HCT116 (cell line): ENCODE data around the gene OR13J1. TPM values are rescaled to one million over a fixed set of nuclear protein-coding genes. Genes with fewer than 3 reads are reported as not detected.

ENCODE experiments used
- ATAC-seq: fragments of 200-7000 bp; cut with Tn5 transposase; 2 replicates; pipeline ENCODE4 v1.9.1; 2020; ENCODE audit warnings: mild to moderate bottlenecking, moderate library complexity
- BruUV-seq: library from RNA; stranded (reverse); fragments of 400-500 nt; replicated peaks from 2 replicates; lab custom pipeline; 2021; lab: Mats Ljungman, UMichigan
- CTCF ChIA-PET: fragments of 300-600 bp; sonication (Branson Sonifier 250); formaldehyde crosslinking; loops from one replicate; lab custom pipeline; 2021; ENCODE audit warnings: antibody characterized with exemption; lab: Charles Lee
- POLR2A ChIA-PET: fragments of 300-600, 350-600 bp; sonication (Branson Sonifier 250); formaldehyde crosslinking; loops from one replicate; lab custom pipeline; 2021; ENCODE audit warnings: antibody characterized with exemption; lab: Charles Lee
- RAD21 ChIA-PET, 2 experiments: fragments of 300-600 bp; sonication (Branson Sonifier 250); formaldehyde crosslinking; loops; one replicate each; lab custom pipeline; 2023; ENCODE audit warnings: low total read pairs in 2 of 2; ENCODE audit not compliant: uncharacterized antibody in 2 of 2, unreplicated experiment in 2 of 2, low non-redundant PET in 1 of 2; lab: Charles Lee
- DNase-seq: peaks from one replicate; pipeline ENCODE4 v3.0.0-alpha.2; 2010; ENCODE audit warnings: low read depth, low spot score
- H2AFZ ChIP-seq: fragments of 200-600 bp; shearing (Covaris generic), sonication (generic); 2 replicates; pipeline ENCODE4 v1.6.1; 2017; ENCODE audit warnings: low read depth, mixed run types, mixed read lengths, antibody characterized with exemption, low read length; ENCODE audit not compliant: poor library complexity, severe bottlenecking
- H3K27ac ChIP-seq: 2 replicates; pipeline ENCODE4 v1.5.1; 2012; ENCODE audit warnings: low read depth, low read length
- H3K27me3 ChIP-seq: fragments of 200-600 bp; sonication (generic); 2 replicates; pipeline ENCODE4 v1.6.1; 2016; ENCODE audit warnings: mixed run types, low read length, mixed read lengths; ENCODE audit not compliant: insufficient read depth
- H3K36me3 ChIP-seq, 2 experiments: fragments of 200-500 bp in 1 of 2; fragments of 200-600 bp in 1 of 2; sonication (Bioruptor generic) in 1 of 2; sonication (generic) in 1 of 2; 2 replicates each; pipeline versions ENCODE4 v1.5.1 to v1.6.1; 2014 to 2016; ENCODE audit warnings: low read length in 2 of 2, inconsistent platforms in 1 of 2, mixed read lengths in 1 of 2, mixed run types in 1 of 2; ENCODE audit not compliant: insufficient read depth in 2 of 2, control insufficient read depth in 1 of 2
- H3K4me1 ChIP-seq, 2 experiments: fragments of 200-600 bp in 1 of 2; sonication (generic) in 1 of 2; 2 replicates each; pipeline versions ENCODE4 v1.5.1 to v1.6.1; 2012 to 2017; ENCODE audit warnings: low read length in 2 of 2, inconsistent platforms in 1 of 2, mild to moderate bottlenecking in 1 of 2, mixed read lengths in 1 of 2, mixed run types in 1 of 2, moderate library complexity in 1 of 2; ENCODE audit not compliant: insufficient read depth in 2 of 2, control insufficient read depth in 1 of 2
- H3K4me2 ChIP-seq: fragments of 200-600 bp; sonication (generic); 2 replicates; pipeline ENCODE4 v1.6.1; 2017; ENCODE audit warnings: mixed run types, low read length, mixed read lengths
- H3K4me3 ChIP-seq, 2 experiments: fragments of 200-600 bp in 1 of 2; sonication (generic) in 1 of 2; replicated peaks in 1 of 2; 2 replicates each; pipeline ENCODE4 v1.5.1; 2011 to 2016; ENCODE audit warnings: low read length in 2 of 2, control low read depth in 1 of 2, low read depth in 1 of 2, mild to moderate bottlenecking in 1 of 2, mixed read lengths in 1 of 2, mixed run types in 1 of 2
- H3K79me2 ChIP-seq: fragments of 200-600 bp; sonication (generic); 2 replicates; pipeline ENCODE4 v1.6.1; 2017; ENCODE audit warnings: mild to moderate bottlenecking, mixed run types, low read length, moderate library complexity, mixed read lengths; ENCODE audit not compliant: insufficient read depth
- H3K9ac ChIP-seq: fragments of 200-600 bp; sonication (generic); 2 replicates; pipeline ENCODE4 v1.6.1; 2016; ENCODE audit warnings: low read length, mixed read lengths
- H3K9me2 ChIP-seq: fragments of 200-600 bp; sonication (generic), shearing (Covaris generic); 2 replicates; pipeline ENCODE4 v1.6.1; 2017; ENCODE audit warnings: mixed run types, mild to moderate bottlenecking, moderate library complexity; ENCODE audit not compliant: insufficient read depth
- H3K9me3 ChIP-seq, 2 experiments: fragments of 200-500 bp in 1 of 2; fragments of 200-600 bp in 1 of 2; sonication (Bioruptor generic) in 1 of 2; sonication (generic) in 1 of 2; 2 replicates each; pipeline ENCODE4 v1.6.1; 2014 to 2017; ENCODE audit warnings: low read length in 2 of 2, mixed read lengths in 2 of 2, inconsistent platforms in 1 of 2, low read depth in 1 of 2, mild to moderate bottlenecking in 1 of 2, mixed run types in 1 of 2, moderate library complexity in 1 of 2; ENCODE audit not compliant: control insufficient read depth in 1 of 2, insufficient read depth in 1 of 2
- H4K20me1 ChIP-seq: fragments of 200-600 bp; sonication (generic), shearing (Covaris generic); 2 replicates; pipeline ENCODE4 v1.6.1; 2017; ENCODE audit warnings: mixed run types, mild to moderate bottlenecking, moderate library complexity; ENCODE audit not compliant: insufficient read depth
- ATF3 ChIP-seq: IDR thresholded peaks from 2 replicates; pipeline ENCODE4 v1.6.1; 2012
- CBX3 ChIP-seq: IDR thresholded peaks from 2 replicates; pipeline ENCODE4 v1.6.1; 2012; ENCODE audit warnings: low read depth
- CEBPB ChIP-seq: IDR thresholded peaks from 2 replicates; pipeline ENCODE4 v1.6.1; 2012; ENCODE audit warnings: low read depth
- EGR1 ChIP-seq: IDR thresholded peaks from 2 replicates; pipeline ENCODE4 v1.6.1; 2012; ENCODE audit warnings: low read depth
- EZH2phosphoT487 ChIP-seq: fragments of 200-600 bp; IDR thresholded peaks from 2 replicates; pipeline ENCODE4 v1.6.1; 2018; ENCODE audit warnings: antibody characterized with exemption, borderline replicate concordance
- FOSL1 ChIP-seq: IDR thresholded peaks from 2 replicates; pipeline ENCODE4 v1.6.1; 2012; ENCODE audit warnings: low read depth
- MAX ChIP-seq: IDR thresholded peaks from 2 replicates; pipeline ENCODE4 v1.6.1; 2012
- POLR2A ChIP-seq: IDR thresholded peaks from 2 replicates; pipeline ENCODE4 v1.7.0; 2011; ENCODE audit warnings: borderline replicate concordance; ENCODE audit not compliant: insufficient read depth, insufficient read length; ENCODE audit errors: extremely low read depth
- POLR2AphosphoS5 ChIP-seq: IDR thresholded peaks from 2 replicates; pipeline ENCODE4 v1.6.1; 2011; ENCODE audit warnings: mild to moderate bottlenecking, low read depth, low read length, moderate library complexity
- SIN3A ChIP-seq: IDR thresholded peaks from 2 replicates; pipeline ENCODE4 v1.6.1; 2012; ENCODE audit warnings: low read depth
- SRF ChIP-seq: IDR thresholded peaks from 2 replicates; pipeline ENCODE4 v1.6.1; 2012; ENCODE audit warnings: low read depth
- TCF7L2 ChIP-seq: IDR thresholded peaks from 2 replicates; pipeline ENCODE4 v1.7.0; 2011; ENCODE audit warnings: borderline replicate concordance, inconsistent platforms; ENCODE audit not compliant: insufficient read depth, insufficient read length; ENCODE audit errors: extremely low read depth
- YY1 ChIP-seq: IDR thresholded peaks from 2 replicates; pipeline ENCODE4 v1.6.1; 2011; ENCODE audit warnings: low read length, low read depth, moderate library complexity, mild to moderate bottlenecking; ENCODE audit not compliant: insufficient replicate concordance; ENCODE audit errors: extremely low read depth
- ZBTB33 ChIP-seq: IDR thresholded peaks from 2 replicates; pipeline ENCODE4 v1.6.1; 2011; ENCODE audit warnings: mild to moderate bottlenecking, low read length, moderate library complexity; ENCODE audit not compliant: insufficient replicate concordance; ENCODE audit errors: extremely low read depth
- ZFX ChIP-seq: fragments of 450-650 bp; IDR thresholded peaks from 2 replicates; pipeline ENCODE4 v1.6.1; 2017
- ZNF274 ChIP-seq: fragments of 200-500 bp; sonication (Bioruptor generic); IDR thresholded peaks from 2 replicates; pipeline ENCODE4 v1.6.1; 2014; ENCODE audit warnings: mild to moderate bottlenecking, low read depth, low read length, inconsistent platforms
- intact Hi-C: fragments of 100-400 bp; cut with micrococcal nuclease; formaldehyde crosslinking; loops from 2 replicates; pipeline ENCODE4 v1.10.0; 2022
- total RNA-seq: library from RNA; stranded (reverse); gene quantifications from one replicate; pipeline ENCODE4 v1.2.1, GENCODE V29; 2021; ENCODE audit not compliant: unreplicated experiment

Gene OR13J1
- total RNA-seq, 1 experiment from 2014 or later, result not detected

GRCh38 chr9:35896570-35896969 is 26.4 kb upstream of the OR13J1 start:
- H2AFZ ChIP-seq, result no peak overlapping the region
- intact Hi-C loops, result no loop called here
- TF ChIP-seq SIN3A, result no peak
- TF ChIP-seq MAX, result no peak
- no peak for TF ChIP-seq YY1
- no peak for TF ChIP-seq CEBPB
- no peak for TF ChIP-seq ZFX
- no peak for TF ChIP-seq CBX3
- no peak for TF ChIP-seq POLR2A
- no peak for TF ChIP-seq EGR1
- no peak for TF ChIP-seq SRF
- TF ChIP-seq EZH2phosphoT487, result no peak
- no peak for TF ChIP-seq ATF3
- TF ChIP-seq POLR2AphosphoS5, result no peak
- no peak for TF ChIP-seq FOSL1
- ATAC-seq (no peak), DNase-seq (no peak)
- H3K27ac ChIP-seq, result no peak overlapping the region
- H3K9me2 ChIP-seq, result no peaks in the 10 kb centered on the region
- no peak overlapping the region for H3K9ac ChIP-seq
- ChIA-PET RAD21 (no interaction called here), CTCF (interaction anchor here (0.9 to 9.8 kb wide), 2 partner anchors 11 to 14 kb away, joined by 3 to 50 read pairs; no protein-coding TSS in a partner anchor), POLR2A (no interaction called here)
- no peaks in the 10 kb centered on the region for H3K4me1 ChIP-seq
- H4K20me1 ChIP-seq, result no peaks in the 10 kb centered on the region
- no TSS peak for BruUV-seq
- no peaks in the 10 kb centered on the region for H3K27me3 ChIP-seq
- H3K9me3 ChIP-seq, result no peaks in the 10 kb centered on the region
- H3K4me2 ChIP-seq, result no peak overlapping the region
- H3K79me2 ChIP-seq, result no peaks in the 10 kb centered on the region
- H3K4me3 ChIP-seq, result no peak overlapping the region
- H3K36me3 ChIP-seq, result no peaks in the 10 kb centered on the region

GRCh38 chr9:35892051-35892450 is 21.9 kb upstream of the OR13J1 start:
- H3K9me2 ChIP-seq, result no peaks in the 10 kb centered on the region
- no peak overlapping the region for H3K4me2 ChIP-seq
- H3K4me1 ChIP-seq, result no peaks in the 10 kb centered on the region
- no peaks in the 10 kb centered on the region for H3K9me3 ChIP-seq
- ChIA-PET POLR2A (no interaction called here), CTCF (interaction anchor here (0.9 to 9.8 kb wide), 4 partner anchors 10 to 132 kb away, joined by 3 to 50 read pairs (median 6); no protein-coding TSS in a partner anchor), RAD21 (no interaction called here)
- H4K20me1 ChIP-seq, result no peaks in the 10 kb centered on the region
- BruUV-seq, result no TSS peak
- no peaks in the 10 kb centered on the region for H3K27me3 ChIP-seq
- no peak for ATAC-seq
- H3K27ac ChIP-seq, result no peak overlapping the region
- H2AFZ ChIP-seq, result no peak overlapping the region
- no peak overlapping the region for H3K9ac ChIP-seq
- intact Hi-C loops, result no loop called here
- H3K79me2 ChIP-seq, result no peaks in the 10 kb centered on the region
- H3K36me3 ChIP-seq, result no peaks in the 10 kb centered on the region
- DNase-seq, result no peak
- H3K4me3 ChIP-seq, result no peak overlapping the region
- TF ChIP-seq ZNF274, result no peak
- TF ChIP-seq ZBTB33, result no peak
- TF ChIP-seq ZFX, result no peak
- TF ChIP-seq TCF7L2, result no peak
